H9 (cell line): ENCODE measurements around the gene PDXP. TPM values are rescaled to one million over a fixed set of nuclear protein-coding genes. Genes with fewer than 3 reads are reported as not detected.
A peak's percentile ranks its signal among the peaks of the same experiment; 100 is the strongest.

Experiments
- DNase-seq: peaks from one replicate; pipeline ENCODE4 v3.0.0-alpha.2; 2017
- H2AFZ ChIP-seq: one replicate; pipeline ENCODE4 v1.6.1; 2013; ENCODE audit warnings: mild to moderate bottlenecking, low read length, control low read depth, moderate library complexity
- H2AK5ac ChIP-seq: 2 replicates; pipeline ENCODE4 v1.6.1; 2013; ENCODE audit warnings: low read length, control low read depth, mixed read lengths; ENCODE audit not compliant: insufficient read length
- H2BK120ac ChIP-seq: one replicate; pipeline ENCODE4 v1.6.1; 2013; ENCODE audit warnings: low read depth, mild to moderate bottlenecking, low read length, control low read depth, inconsistent platforms; ENCODE audit not compliant: poor library complexity, severe bottlenecking
- H2BK12ac ChIP-seq: 2 replicates; pipeline ENCODE4 v1.6.1; 2013; ENCODE audit warnings: low read length, control low read depth, mixed read lengths, low read depth; ENCODE audit not compliant: insufficient read length
- H2BK15ac ChIP-seq: 2 replicates; pipeline ENCODE4 v1.6.1; 2013; ENCODE audit warnings: low read depth, low read length, control low read depth
- H2BK20ac ChIP-seq: one replicate; pipeline ENCODE4 v1.6.1; 2013; ENCODE audit warnings: low read depth, mild to moderate bottlenecking, low read length, control low read depth, inconsistent platforms; ENCODE audit not compliant: poor library complexity, severe bottlenecking
- H2BK5ac ChIP-seq: 2 replicates; pipeline ENCODE4 v1.6.1; 2013; ENCODE audit warnings: low read length, control low read depth, mixed read lengths; ENCODE audit not compliant: insufficient read length
- H3K14ac ChIP-seq: 2 replicates; pipeline ENCODE4 v1.6.1; 2013; ENCODE audit warnings: low read length, control low read depth; ENCODE audit not compliant: insufficient read depth
- H3K18ac ChIP-seq: 2 replicates; pipeline ENCODE4 v1.6.1; 2013; ENCODE audit warnings: low read depth, mild to moderate bottlenecking, mixed read lengths, low read length, control low read depth; ENCODE audit not compliant: insufficient read length
- H3K23ac ChIP-seq: 2 replicates; pipeline ENCODE4 v1.6.1; 2013; ENCODE audit warnings: low read length, control low read depth, mixed read lengths, low read depth; ENCODE audit not compliant: insufficient read length
- H3K23me2 ChIP-seq: 2 replicates; pipeline ENCODE4 v1.6.1; 2013; ENCODE audit warnings: low read depth, mild to moderate bottlenecking, mixed read lengths, low read length, control low read depth; ENCODE audit not compliant: insufficient read length, poor library complexity, severe bottlenecking
- H3K27ac ChIP-seq: 2 replicates; pipeline ENCODE4 v1.5.1; 2013; ENCODE audit warnings: low read length, control low read depth, mixed read lengths, low read depth; ENCODE audit not compliant: insufficient read length
- H3K27me3 ChIP-seq: 2 replicates; pipeline ENCODE4 v1.6.1; 2013; ENCODE audit warnings: low read length, control low read depth, inconsistent platforms; ENCODE audit not compliant: insufficient read depth
- H3K4ac ChIP-seq: 2 replicates; pipeline ENCODE4 v1.6.1; 2013; ENCODE audit warnings: low read depth, mild to moderate bottlenecking, control low read depth, inconsistent platforms, low read length, moderate library complexity
- H3K4me1 ChIP-seq: 2 replicates; pipeline ENCODE4 v1.6.1; 2013; ENCODE audit warnings: low read length, control low read depth, inconsistent platforms; ENCODE audit not compliant: insufficient read depth
- H3K4me2 ChIP-seq: 2 replicates; pipeline ENCODE4 v1.6.1; 2013; ENCODE audit warnings: low read length, control low read depth, mixed read lengths; ENCODE audit not compliant: insufficient read length, insufficient read depth
- H3K56ac ChIP-seq: 2 replicates; pipeline ENCODE4 v1.6.1; 2013; ENCODE audit warnings: low read depth, mild to moderate bottlenecking, mixed read lengths, low read length, control low read depth; ENCODE audit not compliant: insufficient read length
- H3K79me1 ChIP-seq: 2 replicates; pipeline ENCODE4 v1.6.1; 2013; ENCODE audit warnings: low read depth, mild to moderate bottlenecking, moderate library complexity, low read length, control low read depth, inconsistent platforms; ENCODE audit not compliant: insufficient read depth, poor library complexity, severe bottlenecking
- H3K79me2 ChIP-seq: 2 replicates; pipeline ENCODE4 v1.6.1; 2013; ENCODE audit warnings: low read length, control low read depth, inconsistent platforms; ENCODE audit not compliant: insufficient read depth
- H3K9ac ChIP-seq: 2 replicates; pipeline ENCODE4 v1.6.1; 2013; ENCODE audit warnings: low read length, control low read depth, mixed read lengths; ENCODE audit not compliant: insufficient read length; ENCODE audit errors: extremely low read depth
- H3K9me3 ChIP-seq: one replicate; pipeline ENCODE4 v1.6.1; 2013; ENCODE audit warnings: low read depth, low read length, inconsistent platforms; ENCODE audit not compliant: control insufficient read depth
- H3T11ph ChIP-seq: one replicate; pipeline ENCODE4 v1.6.1; 2013; ENCODE audit warnings: mild to moderate bottlenecking, low read length, control low read depth, inconsistent platforms
- H4K20me1 ChIP-seq: one replicate; pipeline ENCODE4 v1.6.1; 2013; ENCODE audit not compliant: control insufficient read depth, insufficient read length, insufficient read depth
- H4K5ac ChIP-seq: 2 replicates; pipeline ENCODE4 v1.6.1; 2013; ENCODE audit warnings: low read depth, mild to moderate bottlenecking, mixed read lengths, low read length, control low read depth; ENCODE audit not compliant: insufficient read length
- H4K8ac ChIP-seq: replicated peaks from 2 replicates; pipeline ENCODE4 v1.6.1; 2013; ENCODE audit warnings: low read length, control low read depth, mixed read lengths, low read depth; ENCODE audit not compliant: insufficient read length
- H4K91ac ChIP-seq: 2 replicates; pipeline ENCODE4 v1.6.1; 2013; ENCODE audit warnings: low read depth, mild to moderate bottlenecking, moderate library complexity, mixed read lengths, low read length, control low read depth; ENCODE audit not compliant: insufficient read length
- H3K27ac Mint-ChIP-seq, 3 experiments: 2 replicates in 2 of 3; 3 replicates in 1 of 3; pipeline ENCODE4 v1.8.0; 2020 to 2021; ENCODE audit warnings: mixed read lengths in 3 of 3, mild to moderate bottlenecking in 1 of 3, moderate library complexity in 1 of 3
- H3K27me3 Mint-ChIP-seq: 2 replicates; pipeline ENCODE4 v1.8.0; 2021; ENCODE audit warnings: low read depth, mild to moderate bottlenecking, moderate library complexity, mixed read lengths
- H3K36me3 Mint-ChIP-seq, 3 experiments: 2 replicates in 2 of 3; 3 replicates in 1 of 3; pipeline ENCODE4 v1.8.0; 2020 to 2021; ENCODE audit warnings: low read depth in 3 of 3, mixed read lengths in 3 of 3; ENCODE audit not compliant: insufficient read depth in 1 of 3
- H3K4me1 Mint-ChIP-seq, 2 experiments: 2 replicates each; pipeline ENCODE4 v1.8.0; 2020; ENCODE audit warnings: mixed read lengths in 2 of 2
- H3K4me3 Mint-ChIP-seq, 2 experiments: 2 replicates in 1 of 2; 3 replicates in 1 of 2; pipeline ENCODE4 v1.8.0; 2020 to 2021; ENCODE audit warnings: mild to moderate bottlenecking in 2 of 2, mixed read lengths in 2 of 2, moderate library complexity in 1 of 2
- H3K9me3 Mint-ChIP-seq, 2 experiments: 2 replicates in 1 of 2; 3 replicates in 1 of 2; pipeline ENCODE4 v1.8.0; 2020; ENCODE audit warnings: mild to moderate bottlenecking in 2 of 2, mixed read lengths in 2 of 2, moderate library complexity in 1 of 2
- WGBS: extraction: QIAGEN DNeasy Blood & Tissue Kit; methylation state at CpG from one replicate; pipeline ENCODE4 v1.1.7; 2013; ENCODE audit warnings: missing lambda C conversion rate, low lambda C conversion rate, mixed read lengths; ENCODE audit not compliant: insufficient read length; ENCODE audit errors: extremely low coverage; 5-methylcytosine and 5-hydroxymethylcytosine counted together
- total RNA-seq: library from RNA; stranded (reverse); gene quantifications from 2 replicates; pipeline ENCODE4 v1.2.1, GENCODE V29; 2021
- TF ChIP-seq, protein P1 (sequence below): fragments of 200-600 bp; sonication (generic); conservative IDR thresholded peaks from 3 replicates; pipeline ENCODE4 v1.8.0; 2021; ENCODE audit warnings: antibody characterized with exemption, mild to moderate bottlenecking

PDXP gene
- total RNA-seq, 1 experiment from 2014 or later: 41.0 TPM

DNA sequence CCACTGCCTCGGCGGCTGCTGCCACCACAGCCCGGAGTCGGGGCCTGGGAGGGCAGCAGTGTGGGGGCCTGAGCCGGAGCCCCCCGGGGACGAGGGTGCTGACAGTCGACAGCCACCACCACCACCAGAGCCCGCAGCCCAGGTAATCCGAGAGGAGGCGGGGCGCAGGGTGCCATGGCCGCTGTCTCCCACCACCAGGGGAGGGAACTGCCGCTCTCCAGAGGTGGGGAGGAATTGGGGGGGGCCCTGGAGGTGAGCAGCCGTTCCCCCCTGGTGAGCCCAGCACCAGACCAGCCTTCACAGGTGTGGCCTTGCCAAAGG lies 50.9 kb downstream of the PDXP start:
- no peak overlapping the region for H3K4ac ChIP-seq
- H3K4me1 ChIP-seq: no peaks in the 10 kb centered on the region
- H2BK15ac ChIP-seq: no peak overlapping the region
- H3K27ac Mint-ChIP-seq: peak overlapping the region in 1 of 3 experiments; percentile 27; a peak in 1 of 7 replicates
- no peak overlapping the region for H2AK5ac ChIP-seq
- H3K23ac ChIP-seq: no peak overlapping the region
- no peaks in the 10 kb centered on the region for H3K79me1 ChIP-seq
- H3K4me3 Mint-ChIP-seq: no peak overlapping the region
- H4K5ac ChIP-seq: no peak overlapping the region
- no peak overlapping the region for H2BK20ac ChIP-seq
- H4K20me1 ChIP-seq: no peaks in the 10 kb centered on the region
- H2BK12ac ChIP-seq: no peak overlapping the region
- no peaks in the 10 kb centered on the region for H3K23me2 ChIP-seq
- WGBS: no CpG with 5 or more reads among the region's 15 CpGs
- H2BK5ac ChIP-seq: no peak overlapping the region
- H3K56ac ChIP-seq: no peak overlapping the region
- H2BK120ac ChIP-seq: no peak overlapping the region
- H3K9me3 ChIP-seq: no peaks in the 10 kb centered on the region
- H3K27me3 ChIP-seq: no peaks in the 10 kb centered on the region
- H2AFZ ChIP-seq: no peak overlapping the region
- no peak overlapping the region for H4K8ac ChIP-seq
- peaks cover 30 to 71% (median 68%) of the 10 kb centered on the region in 3 experiments; a peak in 6 of 7 replicates for H3K36me3 Mint-ChIP-seq
- no peak overlapping the region for H3K27ac ChIP-seq
- no peaks in the 10 kb centered on the region for H3K27me3 Mint-ChIP-seq
- H3K4me1 Mint-ChIP-seq: peaks cover 0 to 3% of the 10 kb centered on the region in 2 experiments; a peak in 1 of 4 replicates
- no peak overlapping the region for H3K18ac ChIP-seq
- H3T11ph ChIP-seq: no peak overlapping the region
- H3K14ac ChIP-seq: no peak overlapping the region
- no peaks in the 10 kb centered on the region for H3K79me2 ChIP-seq
- TF ChIP-seq, protein P1, sequence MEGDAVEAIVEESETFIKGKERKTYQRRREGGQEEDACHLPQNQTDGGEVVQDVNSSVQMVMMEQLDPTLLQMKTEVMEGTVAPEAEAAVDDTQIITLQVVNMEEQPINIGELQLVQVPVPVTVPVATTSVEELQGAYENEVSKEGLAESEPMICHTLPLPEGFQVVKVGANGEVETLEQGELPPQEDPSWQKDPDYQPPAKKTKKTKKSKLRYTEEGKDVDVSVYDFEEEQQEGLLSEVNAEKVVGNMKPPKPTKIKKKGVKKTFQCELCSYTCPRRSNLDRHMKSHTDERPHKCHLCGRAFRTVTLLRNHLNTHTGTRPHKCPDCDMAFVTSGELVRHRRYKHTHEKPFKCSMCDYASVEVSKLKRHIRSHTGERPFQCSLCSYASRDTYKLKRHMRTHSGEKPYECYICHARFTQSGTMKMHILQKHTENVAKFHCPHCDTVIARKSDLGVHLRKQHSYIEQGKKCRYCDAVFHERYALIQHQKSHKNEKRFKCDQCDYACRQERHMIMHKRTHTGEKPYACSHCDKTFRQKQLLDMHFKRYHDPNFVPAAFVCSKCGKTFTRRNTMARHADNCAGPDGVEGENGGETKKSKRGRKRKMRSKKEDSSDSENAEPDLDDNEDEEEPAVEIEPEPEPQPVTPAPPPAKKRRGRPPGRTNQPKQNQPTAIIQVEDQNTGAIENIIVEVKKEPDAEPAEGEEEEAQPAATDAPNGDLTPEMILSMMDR: no peak
- H4K91ac ChIP-seq: no peak overlapping the region
- H3K9ac ChIP-seq: no peak overlapping the region
- H3K9me3 Mint-ChIP-seq: no peaks in the 10 kb centered on the region; a peak in 1 of 5 replicates
- DNase-seq: no peak
- H3K4me2 ChIP-seq: no peak overlapping the region
